ENCODE results near the gene NR2E1. TPM values are rescaled to one million over a fixed set of nuclear protein-coding genes. Genes with fewer than 3 reads are reported as not detected.
A peak's percentile ranks its signal among the peaks of the same experiment; 100 is the strongest.

The NR2E1 gene
- total and polyA plus RNA-seq, 3 experiments from 2014 or later: not detected

DNA sequence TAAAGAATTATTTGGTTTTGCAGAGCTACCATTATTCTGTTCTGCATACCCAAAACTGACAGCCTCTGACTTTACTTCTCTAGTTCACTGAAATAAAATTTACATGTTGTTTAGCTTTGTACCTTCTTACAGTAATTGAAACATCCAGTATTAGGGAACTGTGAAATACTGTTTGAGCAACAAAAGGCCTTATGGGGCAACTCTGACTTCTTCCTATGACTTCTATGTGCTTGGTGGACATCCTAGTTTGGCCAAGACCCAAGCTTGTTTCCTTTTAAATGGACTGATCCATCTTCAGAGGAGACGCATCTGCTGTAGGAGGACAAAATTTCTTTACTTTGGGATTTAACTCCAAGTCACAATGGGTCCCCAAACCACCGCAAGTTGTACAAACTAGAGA, 44.7 kb downstream of the NR2E1 start:
- H3K4me1 Mint-ChIP-seq: peaks cover 3 to 9% (median 4%) of the 10 kb centered on the region in 3 donors
- H3K9me3 Mint-ChIP-seq: no peaks in the 10 kb centered on the region
- Histone ChIP-seq H3K9me3 (ENCODE audit: low read length) (no peaks in the 10 kb centered on the region), H3K27ac (ENCODE audit: low read depth, low read length) (no peak overlapping the region), H3K36me3 (ENCODE audit: insufficient read depth, low read length) (peaks cover 5% of the 10 kb centered on the region), H3K4me1 (ENCODE audit: insufficient read depth, low read length) (no peaks in the 10 kb centered on the region), H3K27me3 (ENCODE audit: insufficient read depth, low read length, poor library complexity, severe bottlenecking) (no peaks in the 10 kb centered on the region), H3K4me3 (ENCODE audit: low read length) (no peak overlapping the region)
- no peak for DNase-seq
- H3K27me3 Mint-ChIP-seq: no peaks in the 10 kb centered on the region
- H3K27ac Mint-ChIP-seq: peak overlapping the region in 1 of 8 donors; percentile 64
- H3K4me3 Mint-ChIP-seq: no peak overlapping the region
- CTCF ChIA-PET: no interaction called here
- POLR2A ChIA-PET: no interaction called here
- peaks cover 0 to 62% (median 27%) of the 10 kb centered on the region in 3 donors for H3K36me3 Mint-ChIP-seq

DNA sequence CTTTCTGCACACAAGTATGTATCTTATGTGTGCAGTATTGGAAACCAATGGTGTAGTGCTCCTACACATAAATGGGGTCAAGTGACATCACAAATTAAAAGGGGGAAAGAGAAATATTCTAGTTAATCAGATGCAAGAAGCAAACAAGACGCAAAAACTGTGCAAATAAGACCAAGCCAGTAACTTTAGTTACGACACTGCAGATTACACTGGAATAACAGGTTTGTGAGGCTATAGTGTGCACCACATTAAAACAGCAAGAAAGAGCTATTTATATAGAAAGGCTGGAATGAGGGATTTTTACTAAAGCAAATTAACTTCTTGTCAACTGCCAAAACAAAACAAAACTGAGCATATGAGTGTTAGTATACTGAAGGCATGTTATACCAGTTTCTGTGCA, 45.8 kb downstream of the NR2E1 start:
- Mint-ChIP-seq H3K27me3 (no peaks in the 10 kb centered on the region), H3K36me3 (peaks cover 0 to 66% (median 24%) of the 10 kb centered on the region in 3 donors), H3K27ac (no peak overlapping the region), H3K9me3 (no peaks in the 10 kb centered on the region), H3K4me3 (no peak overlapping the region), H3K4me1 (peaks cover 3 to 9% (median 4%) of the 10 kb centered on the region in 3 donors)
- POLR2A ChIA-PET: no interaction called here
- no peak overlapping the region for H3K27ac ChIP-seq (ENCODE audit: low read depth, low read length)
- CTCF ChIA-PET: no interaction called here
- H3K4me1 ChIP-seq (ENCODE audit: insufficient read depth, low read length): no peaks in the 10 kb centered on the region
- H3K9me3 ChIP-seq (ENCODE audit: low read length): no peaks in the 10 kb centered on the region
- peaks cover 5% of the 10 kb centered on the region for H3K36me3 ChIP-seq (ENCODE audit: insufficient read depth, low read length)
- no peak for DNase-seq
- no peak overlapping the region for H3K4me3 ChIP-seq (ENCODE audit: low read length)
- H3K27me3 ChIP-seq (ENCODE audit: insufficient read depth, low read length, poor library complexity, severe bottlenecking): no peaks in the 10 kb centered on the region

DNA sequence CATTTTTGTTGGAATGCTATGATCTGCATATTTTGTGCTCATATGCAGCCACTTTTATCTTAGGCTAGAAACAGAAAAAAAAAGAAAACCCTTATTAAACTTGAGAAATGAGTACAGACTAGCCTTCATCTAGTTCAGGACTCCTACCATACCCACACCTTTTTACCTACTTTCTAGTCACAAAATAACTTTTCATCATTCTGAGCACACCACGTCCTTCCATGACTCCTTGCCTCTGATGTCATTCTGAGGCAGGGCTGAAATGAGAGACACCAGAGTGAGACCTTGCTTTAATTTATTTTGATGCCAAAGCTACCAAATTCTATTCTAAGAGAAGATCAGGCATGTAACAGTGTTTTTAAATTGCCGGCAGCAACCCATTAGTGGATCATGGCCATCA, 56.2 kb downstream of the NR2E1 start:
- ChIA-PET CTCF (no interaction called here), POLR2A (interaction anchor here (0.6 kb wide), 1 partner anchor 176 kb away, joined by 7 read pairs; no protein-coding TSS in a partner anchor)
- no peaks in the 10 kb centered on the region for H3K27me3 Mint-ChIP-seq
- H3K9me3 Mint-ChIP-seq: no peaks in the 10 kb centered on the region
- no peak overlapping the region for H3K27ac ChIP-seq (ENCODE audit: low read depth, low read length)
- no peak for DNase-seq
- H3K4me3 ChIP-seq (ENCODE audit: low read length): no peak overlapping the region
- no peaks in the 10 kb centered on the region for H3K27me3 ChIP-seq (ENCODE audit: insufficient read depth, low read length, poor library complexity, severe bottlenecking)
- no peaks in the 10 kb centered on the region for H3K9me3 ChIP-seq (ENCODE audit: low read length)
- H3K36me3 Mint-ChIP-seq: peaks cover 5 to 52% (median 5%) of the 10 kb centered on the region in 3 donors
- peaks cover 20 to 31% (median 24%) of the 10 kb centered on the region in 3 donors for H3K4me1 Mint-ChIP-seq
- H3K4me1 ChIP-seq (ENCODE audit: insufficient read depth, low read length): no peaks in the 10 kb centered on the region
- H3K4me3 Mint-ChIP-seq: no peak overlapping the region
- peak overlapping the region in 3 of 8 donors; percentile 32 to 75 (median 39) for H3K27ac Mint-ChIP-seq
- H3K36me3 ChIP-seq (ENCODE audit: insufficient read depth, low read length): peaks cover 8% of the 10 kb centered on the region

DNA sequence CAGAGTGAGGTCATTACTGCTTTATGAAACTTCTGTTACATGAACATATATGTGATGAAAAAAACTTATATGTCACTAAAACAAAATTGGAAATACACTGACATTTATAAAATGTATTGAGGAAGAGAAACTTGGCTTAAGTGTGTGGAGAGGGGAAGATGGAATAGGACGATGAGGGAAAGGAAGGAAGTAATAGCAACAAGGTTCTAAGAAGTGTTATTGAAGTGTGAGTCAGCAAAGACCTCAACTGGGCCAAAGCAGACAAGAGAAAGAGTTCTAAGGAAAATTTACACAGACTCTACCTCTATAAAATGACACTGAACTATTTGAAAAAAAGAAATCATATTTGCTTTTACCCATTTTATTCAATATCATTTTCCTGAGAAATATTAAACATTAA, 56.7 kb downstream of the NR2E1 start:
- Histone ChIP-seq H3K4me3 (ENCODE audit: low read length) (no peak overlapping the region), H3K27ac (ENCODE audit: low read depth, low read length) (no peak overlapping the region), H3K4me1 (ENCODE audit: insufficient read depth, low read length) (no peaks in the 10 kb centered on the region), H3K9me3 (ENCODE audit: low read length) (no peaks in the 10 kb centered on the region), H3K36me3 (ENCODE audit: insufficient read depth, low read length) (peaks cover 8% of the 10 kb centered on the region), H3K27me3 (ENCODE audit: insufficient read depth, low read length, poor library complexity, severe bottlenecking) (no peaks in the 10 kb centered on the region)
- POLR2A ChIA-PET: no interaction called here
- Mint-ChIP-seq H3K27ac (peak overlapping the region in 3 of 8 donors; percentile 6 to 75 (median 32)), H3K4me1 (peaks cover 23 to 35% (median 28%) of the 10 kb centered on the region in 3 donors), H3K27me3 (no peaks in the 10 kb centered on the region), H3K36me3 (peaks cover 5 to 50% (median 5%) of the 10 kb centered on the region in 3 donors), H3K9me3 (no peaks in the 10 kb centered on the region), H3K4me3 (no peak overlapping the region)
- no peak for DNase-seq
- CTCF ChIA-PET: no interaction called here

DNA sequence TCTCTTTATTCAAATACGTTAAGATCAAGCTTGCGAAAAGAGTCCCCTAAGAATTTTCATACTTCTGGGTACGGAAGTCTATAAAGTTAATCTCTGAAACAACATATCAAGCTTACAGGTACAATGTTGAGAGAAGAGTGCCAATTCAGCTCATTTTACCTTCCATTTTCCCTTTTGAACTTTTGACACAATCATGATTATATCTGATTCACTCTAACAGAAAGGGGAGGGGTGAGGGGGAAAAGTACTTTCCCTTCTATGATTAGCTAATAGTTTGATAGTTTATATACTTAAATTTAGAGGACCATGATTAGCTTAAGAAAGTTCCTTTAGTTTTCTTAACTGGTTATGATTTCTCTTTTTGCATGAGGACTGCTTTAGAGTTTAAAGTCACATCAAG, 61.5 kb downstream of the NR2E1 start:
- no peak overlapping the region for H3K4me3 Mint-ChIP-seq

DNA sequence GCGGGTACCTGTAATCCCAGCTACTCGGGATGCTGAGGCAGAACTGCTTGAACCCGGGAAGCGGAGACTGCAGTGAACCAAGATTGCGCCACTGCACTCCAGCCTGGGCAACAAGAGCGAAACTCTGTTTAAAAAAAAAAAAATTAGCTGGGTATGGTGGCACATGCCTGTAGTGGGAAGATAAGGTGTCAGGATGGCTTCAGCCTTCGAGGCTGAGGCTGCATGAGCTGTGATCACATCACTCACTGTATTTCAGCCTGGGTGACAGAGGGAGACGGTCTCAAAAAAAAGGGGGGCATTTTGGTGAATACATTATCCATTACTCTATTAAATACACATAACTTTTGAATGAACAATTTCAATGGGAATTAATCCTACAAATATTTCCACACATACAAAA, 62.6 kb downstream of the NR2E1 start:
- no peak overlapping the region for H3K4me3 Mint-ChIP-seq
- no peaks in the 10 kb centered on the region for H3K27me3 ChIP-seq (ENCODE audit: insufficient read depth, low read length, poor library complexity, severe bottlenecking)
- no peak for DNase-seq
- H3K36me3 Mint-ChIP-seq: peaks cover 0 to 18% (median 8%) of the 10 kb centered on the region in 3 donors
- H3K27ac Mint-ChIP-seq: no peak overlapping the region
- POLR2A ChIA-PET: no interaction called here
- H3K27ac ChIP-seq (ENCODE audit: low read depth, low read length): no peak overlapping the region
- peaks cover 32 to 58% (median 48%) of the 10 kb centered on the region in 3 donors for H3K4me1 Mint-ChIP-seq
- no peak overlapping the region for H3K4me3 ChIP-seq (ENCODE audit: low read length)
- no peaks in the 10 kb centered on the region for H3K9me3 Mint-ChIP-seq
- no peaks in the 10 kb centered on the region for H3K9me3 ChIP-seq (ENCODE audit: low read length)
- H3K36me3 ChIP-seq (ENCODE audit: insufficient read depth, low read length): no peaks in the 10 kb centered on the region
- H3K4me1 ChIP-seq (ENCODE audit: insufficient read depth, low read length): no peaks in the 10 kb centered on the region
- H3K27me3 Mint-ChIP-seq: no peaks in the 10 kb centered on the region
- CTCF ChIA-PET: interaction anchor here (1.0 to 1.2 kb wide), 2 partner anchors 9 to 93 kb away, joined by 3 read pairs; no protein-coding TSS in a partner anchor

More for the DNA sequence above, 61.5 kb downstream of the NR2E1 start:
- ChIA-PET CTCF (no interaction called here), POLR2A (interaction anchor here (0.7 kb wide), 1 partner anchor 505 kb away, joined by 4 read pairs; no protein-coding TSS in a partner anchor)
- H3K27me3 ChIP-seq (ENCODE audit: insufficient read depth, low read length, poor library complexity, severe bottlenecking): no peaks in the 10 kb centered on the region
- no peaks in the 10 kb centered on the region for H3K9me3 Mint-ChIP-seq
- DNase-seq: no peak
- peaks cover 0 to 24% (median 10%) of the 10 kb centered on the region in 3 donors for H3K36me3 Mint-ChIP-seq
- peaks cover 31 to 50% (median 45%) of the 10 kb centered on the region in 3 donors for H3K4me1 Mint-ChIP-seq
- H3K9me3 ChIP-seq (ENCODE audit: low read length): no peaks in the 10 kb centered on the region
- no peak overlapping the region for H3K27ac Mint-ChIP-seq
- no peaks in the 10 kb centered on the region for H3K27me3 Mint-ChIP-seq
- H3K4me3 ChIP-seq (ENCODE audit: low read length): no peak overlapping the region
- H3K4me1 ChIP-seq (ENCODE audit: insufficient read depth, low read length): no peaks in the 10 kb centered on the region
- H3K27ac ChIP-seq (ENCODE audit: low read depth, low read length): no peak overlapping the region
- peaks cover 7% of the 10 kb centered on the region for H3K36me3 ChIP-seq (ENCODE audit: insufficient read depth, low read length)

DNA sequence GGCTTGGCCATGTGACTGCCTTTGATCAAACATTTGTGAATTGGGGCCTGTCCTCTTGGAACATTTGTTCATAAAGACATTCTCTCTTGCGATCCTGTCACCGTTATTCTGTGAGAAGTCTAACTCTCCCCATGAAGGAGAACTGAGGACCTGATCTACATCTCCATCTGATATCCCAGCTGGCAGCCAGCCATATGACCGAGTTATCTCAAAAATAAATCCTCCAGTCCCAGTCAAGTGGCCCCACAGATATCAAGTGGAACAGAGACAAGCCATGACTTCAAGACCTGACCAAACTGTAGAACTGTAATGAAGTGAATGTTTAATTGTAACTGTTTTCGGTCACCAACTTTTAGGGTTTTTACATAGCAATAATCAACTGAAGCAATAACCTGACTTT, 69.3 kb downstream of the NR2E1 start:
- H3K27ac ChIP-seq (ENCODE audit: low read depth, low read length): no peak overlapping the region
- Mint-ChIP-seq H3K27me3 (no peaks in the 10 kb centered on the region), H3K4me3 (no peak overlapping the region), H3K9me3 (no peaks in the 10 kb centered on the region), H3K27ac (peak overlapping the region in 1 of 8 donors; percentile 38), H3K36me3 (peaks cover 5 to 34% (median 17%) of the 10 kb centered on the region in 3 donors), H3K4me1 (peaks cover 38 to 73% (median 70%) of the 10 kb centered on the region in 3 donors)
- CTCF ChIA-PET: no interaction called here
- no peak overlapping the region for H3K4me3 ChIP-seq (ENCODE audit: low read length)
- POLR2A ChIA-PET: no interaction called here
- no peaks in the 10 kb centered on the region for H3K9me3 ChIP-seq (ENCODE audit: low read length)
- H3K36me3 ChIP-seq (ENCODE audit: insufficient read depth, low read length): no peaks in the 10 kb centered on the region
- no peaks in the 10 kb centered on the region for H3K27me3 ChIP-seq (ENCODE audit: insufficient read depth, low read length, poor library complexity, severe bottlenecking)
- H3K4me1 ChIP-seq (ENCODE audit: insufficient read depth, low read length): no peaks in the 10 kb centered on the region
- DNase-seq: no peak

DNA sequence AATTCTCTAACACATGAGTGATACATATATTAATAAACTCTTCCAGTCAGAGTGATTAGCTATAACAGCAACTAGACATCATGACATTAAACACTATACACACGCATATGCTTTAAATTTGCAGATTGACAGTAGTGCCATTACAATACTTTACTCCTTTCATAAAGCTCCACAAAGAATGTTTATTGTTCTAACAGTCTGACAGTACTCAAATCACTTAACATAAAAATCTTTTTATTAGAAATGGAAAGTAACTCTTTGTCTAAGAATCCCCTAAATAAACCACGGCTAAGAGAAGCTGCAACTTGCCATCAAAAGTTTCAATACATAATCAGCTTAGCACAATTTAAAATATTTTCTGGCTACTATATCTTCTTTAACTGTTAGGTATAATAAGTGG, 71.0 kb downstream of the NR2E1 start:
- Mint-ChIP-seq H3K9me3 (no peaks in the 10 kb centered on the region), H3K36me3 (peaks cover 9 to 43% (median 16%) of the 10 kb centered on the region in 3 donors), H3K4me3 (no peak overlapping the region), H3K27ac (no peak overlapping the region), H3K27me3 (no peaks in the 10 kb centered on the region), H3K4me1 (peaks cover 36 to 72% (median 70%) of the 10 kb centered on the region in 3 donors)
- DNase-seq: no peak
- H3K9me3 ChIP-seq (ENCODE audit: low read length): no peaks in the 10 kb centered on the region
- ChIA-PET CTCF (interaction anchor here (1.6 kb wide), 1 partner anchor 17 kb away, joined by 3 read pairs; no protein-coding TSS in a partner anchor), POLR2A (no interaction called here)
- H3K4me1 ChIP-seq (ENCODE audit: insufficient read depth, low read length): no peaks in the 10 kb centered on the region
- no peak overlapping the region for H3K4me3 ChIP-seq (ENCODE audit: low read length)
- no peaks in the 10 kb centered on the region for H3K36me3 ChIP-seq (ENCODE audit: insufficient read depth, low read length)
- no peaks in the 10 kb centered on the region for H3K27me3 ChIP-seq (ENCODE audit: insufficient read depth, low read length, poor library complexity, severe bottlenecking)
- H3K27ac ChIP-seq (ENCODE audit: low read depth, low read length): no peak overlapping the region

All from CD8-positive, alpha-beta memory T cell (primary cell).